Spleen (tissue), 11 donors: Measurements from ENCODE around the gene NHERF2. TPM values are rescaled to one million over a fixed set of nuclear protein-coding genes. Genes with fewer than 3 reads are reported as not detected.
A peak's percentile ranks its signal among the peaks of the same experiment; 100 is the strongest.

Experiments
- DNase-seq: peaks from one replicate; pipeline ENCODE4 v3.0.0-alpha.2; 2020
- H3K27ac ChIP-seq, 8 donors: fragments of 200-600 bp; sonication (generic) in 7 of 8; 1 replicate in 4 of 8; 2 replicates in 4 of 8; pipeline versions ENCODE4 v1.5.0 to v1.8.0; 2016 to 2021; ENCODE audit warnings: inconsistent platforms in 4 of 8, mild to moderate bottlenecking in 4 of 8, moderate library complexity in 1 of 8
- H3K27me3 ChIP-seq, 7 donors: fragments of 200-600 bp; sonication (generic) in 6 of 7; replicated peaks in 1 of 7; 1 replicate in 4 of 7; 2 replicates in 3 of 7; pipeline versions ENCODE4 v1.5.0 to v1.8.0; 2016 to 2021; ENCODE audit warnings: inconsistent platforms in 3 of 7, mild to moderate bottlenecking in 1 of 7
- H3K36me3 ChIP-seq, 6 donors: fragments of 200-600 bp; sonication (generic) in 5 of 6; 1 replicate in 4 of 6; 2 replicates in 2 of 6; pipeline versions ENCODE4 v1.5.0 to v1.8.0; 2016 to 2021; ENCODE audit warnings: inconsistent platforms in 2 of 6
- H3K4me1 ChIP-seq, 6 donors: fragments of 200-600 bp; sonication (generic) in 5 of 6; 1 replicate in 3 of 6; 2 replicates in 3 of 6; pipeline versions ENCODE4 v1.5.0 to v1.8.0; 2016 to 2021; ENCODE audit warnings: inconsistent platforms in 3 of 6
- H3K4me3 ChIP-seq, 8 donors: fragments of 200-600 bp; sonication (generic) in 7 of 8; 1 replicate in 4 of 8; 2 replicates in 4 of 8; pipeline versions ENCODE4 v1.5.0 to v1.8.0; 2016 to 2021; ENCODE audit warnings: inconsistent platforms in 4 of 8, mild to moderate bottlenecking in 4 of 8, moderate library complexity in 2 of 8
- H3K9me3 ChIP-seq, 8 donors: fragments of 200-600 bp; sonication (generic) in 7 of 8; 1 replicate in 4 of 8; 2 replicates in 4 of 8; pipeline versions ENCODE4 v1.5.0 to v1.8.0; 2016 to 2021; ENCODE audit warnings: inconsistent platforms in 4 of 8
- POLR2A ChIP-seq, 3 donors: fragments of 450-650 bp; IDR thresholded peaks; one replicate each; pipeline ENCODE4 v1.5.1; 2017; ENCODE audit warnings: antibody characterized with exemption in 3 of 3, mild to moderate bottlenecking in 1 of 3
- POLR2AphosphoS5 ChIP-seq, 3 donors: sonication (generic); formaldehyde crosslinking; IDR thresholded peaks; one replicate each; pipeline ENCODE4 v1.5.1; 2017; ENCODE audit warnings: antibody characterized with exemption in 3 of 3
- WGBS, 5 donors: extraction: QIAGEN DNeasy Blood & Tissue Kit in 3 of 5; methylation state at CpG; one replicate each; pipeline versions ENCODE4 v1.1.5 to v1.1.7; 2013 to 2018; 5-methylcytosine and 5-hydroxymethylcytosine counted together
- intact Hi-C: fragments of 100-400 bp; cut with DNase I; formaldehyde crosslinking; loops from one replicate; pipeline ENCODE4 v1.15.0; 2023; ENCODE audit warnings: low total_unique reads
- polyA plus RNA-seq, 3 donors: library from polyadenylated mRNA; stranded (reverse); fragments of 200-250 nt; gene quantifications; one replicate each; pipeline ENCODE4 v1.2.1, GENCODE V29; 2013
- total RNA-seq, 7 donors: library from RNA; depleted of rRNA in 3 of 7; stranded (reverse); fragments of >200 nt in 3 of 7; fragmentation: NEBNext Ultra II Directional in 4 of 7; extraction: Animal tissue kit (Norgen Biotek cat#: 25700) in 4 of 7; gene quantifications; one replicate each; pipeline versions ENCODE4 v1.1.0 to v1.2.1, GENCODE V29; 2016 to 2021
- TF ChIP-seq, protein P1 (sequence below), 11 experiments: fragments of 200-600 bp in 7 of 11; fragments of 450-650 bp in 4 of 11; sonication (generic) in 4 of 11; IDR thresholded peaks in 8 of 11; conservative IDR thresholded peaks in 3 of 11; 1 replicate in 7 of 11; 2 replicates in 4 of 11; pipeline versions ENCODE4 v1.4.0 to v1.8.0; 2016 to 2021; ENCODE audit warnings: antibody characterized with exemption in 11 of 11, inconsistent platforms in 4 of 11, mild to moderate bottlenecking in 1 of 11
- donor health status: healthy with polysubstance abuse.
- donor health status: DM: no; HTN: no; CAD: no; lungs with moderate emphysema.
- donor health status: DM: no; HTN: no; CAD: no.
- donor health status: Bipolar disorder and iron deficiency.
- donor health status: healthy.
- donor health status: DM: no; HTN: no; CAD: no.
- donor health status: DM: yes; HTN: yes; CAD: no.

Gene NHERF2
- total and polyA plus RNA-seq, 10 donors: 62.4 to 218 (median 112) TPM

DNA sequence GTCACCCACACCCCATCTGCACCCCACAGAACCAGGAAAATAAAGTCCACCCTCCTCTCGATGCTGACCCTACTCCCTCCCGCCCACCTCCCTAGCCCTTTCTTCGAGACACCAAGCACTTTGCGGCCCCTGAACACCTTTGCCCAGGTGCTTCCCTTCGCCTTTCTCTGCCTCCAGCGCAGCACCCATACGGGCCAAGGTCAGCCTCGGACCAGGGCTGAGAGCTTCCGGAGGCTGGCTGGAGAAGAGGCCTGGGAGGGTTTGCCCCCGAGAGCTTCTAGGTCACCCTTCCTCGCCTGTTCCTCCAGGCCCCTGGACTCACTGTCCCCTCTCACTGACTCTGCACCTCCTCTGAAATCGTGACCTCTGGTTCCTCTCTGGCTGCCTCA, 2.7 kb upstream of the NHERF2 start:
- WGBS, 5 donors: 60 to 74% (median 68%) methylated on average over 12 of the region's 12 CpGs
- Histone ChIP-seq H3K27ac (peak overlapping the region; percentile 62 to 88 (median 84)), H3K4me1 (peaks cover 27 to 86% (median 69%) of the 10 kb centered on the region in 6 donors), H3K36me3 (no peaks in the 10 kb centered on the region), H3K9me3 (no peaks in the 10 kb centered on the region), H3K27me3 (peaks cover 0 to 78% (median 37%) of the 10 kb centered on the region in 7 donors), H3K4me3 (peak overlapping the region in 5 of 8 donors; percentile 21 to 64 (median 28))
- DNase-seq: peak; percentile 75
- TF ChIP-seq, protein P1, sequence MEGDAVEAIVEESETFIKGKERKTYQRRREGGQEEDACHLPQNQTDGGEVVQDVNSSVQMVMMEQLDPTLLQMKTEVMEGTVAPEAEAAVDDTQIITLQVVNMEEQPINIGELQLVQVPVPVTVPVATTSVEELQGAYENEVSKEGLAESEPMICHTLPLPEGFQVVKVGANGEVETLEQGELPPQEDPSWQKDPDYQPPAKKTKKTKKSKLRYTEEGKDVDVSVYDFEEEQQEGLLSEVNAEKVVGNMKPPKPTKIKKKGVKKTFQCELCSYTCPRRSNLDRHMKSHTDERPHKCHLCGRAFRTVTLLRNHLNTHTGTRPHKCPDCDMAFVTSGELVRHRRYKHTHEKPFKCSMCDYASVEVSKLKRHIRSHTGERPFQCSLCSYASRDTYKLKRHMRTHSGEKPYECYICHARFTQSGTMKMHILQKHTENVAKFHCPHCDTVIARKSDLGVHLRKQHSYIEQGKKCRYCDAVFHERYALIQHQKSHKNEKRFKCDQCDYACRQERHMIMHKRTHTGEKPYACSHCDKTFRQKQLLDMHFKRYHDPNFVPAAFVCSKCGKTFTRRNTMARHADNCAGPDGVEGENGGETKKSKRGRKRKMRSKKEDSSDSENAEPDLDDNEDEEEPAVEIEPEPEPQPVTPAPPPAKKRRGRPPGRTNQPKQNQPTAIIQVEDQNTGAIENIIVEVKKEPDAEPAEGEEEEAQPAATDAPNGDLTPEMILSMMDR (IDR thresholded peaks at IDR 0.05 in 8 of 11, conservative IDR thresholded peaks at IDR 0.05 in 3 of 11): no peak
- no peak for TF ChIP-seq POLR2AphosphoS5 (IDR thresholded peaks at IDR 0.05)
- no peak for TF ChIP-seq POLR2A (IDR thresholded peaks at IDR 0.05)
- intact Hi-C loops: no loop called here

DNA sequence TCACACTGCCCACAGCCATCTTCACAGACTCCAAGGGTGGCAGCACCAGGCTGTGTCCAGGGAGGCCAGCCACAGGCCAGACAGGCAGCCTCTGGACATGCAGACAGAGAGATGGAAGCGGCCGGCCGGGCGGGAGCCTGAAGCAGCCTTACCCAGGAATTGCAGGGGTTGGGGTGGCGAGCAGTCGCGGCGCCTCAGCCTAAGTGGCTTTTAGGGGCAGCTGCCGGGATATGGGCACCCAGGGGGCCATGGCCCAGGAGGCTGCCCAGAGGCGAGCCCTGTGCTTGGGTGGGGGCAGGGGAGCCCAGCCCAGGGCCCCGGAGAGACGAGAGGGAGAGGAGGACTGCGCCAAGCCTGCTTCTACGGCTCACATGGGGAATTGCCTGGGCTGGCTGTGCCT, 1.5 kb upstream of the NHERF2 start:
- WGBS, 5 donors: 86 to 97% (median 92%) methylated on average over 14 of the region's 14 CpGs
- Histone ChIP-seq H3K36me3 (peaks cover 0 to 10% (median 0%) of the 10 kb centered on the region in 6 donors), H3K27me3 (peaks cover 0 to 68% (median 25%) of the 10 kb centered on the region in 7 donors), H3K27ac (peak overlapping the region in 6 of 8 donors; percentile 13 to 90 (median 86)), H3K9me3 (no peaks in the 10 kb centered on the region), H3K4me3 (peak overlapping the region in 1 of 8 donors; percentile 87), H3K4me1 (peaks cover 26 to 87% (median 71%) of the 10 kb centered on the region in 6 donors)
- TF ChIP-seq POLR2A (IDR thresholded peaks at IDR 0.05) (no peak), POLR2AphosphoS5 (IDR thresholded peaks at IDR 0.05) (no peak)
- TF ChIP-seq, protein P1 (IDR thresholded peaks at IDR 0.05 in 8 of 11, conservative IDR thresholded peaks at IDR 0.05 in 3 of 11): no peak
- peak; percentile 75 for DNase-seq
- intact Hi-C loops: loop anchor here (5.0 kb wide), 1 partner anchor 127 kb away; no protein-coding TSS in a partner anchor

DNA sequence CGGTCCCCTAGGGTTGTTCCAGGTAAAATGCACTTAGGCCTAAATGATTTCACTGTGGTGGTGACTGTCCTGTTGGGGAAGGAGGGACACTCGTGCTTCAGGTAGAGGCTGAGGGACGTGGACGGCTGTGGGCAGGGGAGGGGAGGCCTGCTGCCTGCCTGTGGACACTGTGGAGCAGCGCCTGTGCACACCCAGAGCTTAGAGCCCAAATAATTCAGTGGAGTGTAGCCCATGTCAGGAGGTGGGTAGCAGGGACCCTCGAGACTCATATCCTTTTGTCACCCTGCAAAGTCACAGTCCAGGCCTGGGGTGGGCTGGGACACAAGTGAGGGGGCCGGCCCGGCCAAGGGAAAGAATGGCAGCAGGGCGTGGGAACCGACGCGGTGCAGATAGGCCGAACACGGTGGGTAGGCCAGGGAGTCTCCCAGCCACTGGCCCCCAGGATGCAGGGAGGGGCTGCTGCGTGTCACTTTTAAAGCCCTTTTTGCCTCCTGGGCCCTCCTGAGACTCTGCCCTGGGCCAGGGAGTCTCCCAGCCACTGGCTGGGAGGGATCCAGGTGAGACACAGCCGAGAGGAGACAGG, 733 bp upstream of the NHERF2 start:
- Histone ChIP-seq H3K27me3 (peaks cover 0 to 61% (median 18%) of the 10 kb centered on the region in 7 donors), H3K27ac (peak overlapping the region in 7 of 8 donors; percentile 51 to 90 (median 87)), H3K4me3 (peak overlapping the region in 7 of 8 donors; percentile 17 to 87 (median 68)), H3K4me1 (peaks cover 24 to 87% (median 72%) of the 10 kb centered on the region in 6 donors), H3K9me3 (no peaks in the 10 kb centered on the region), H3K36me3 (peaks cover 0 to 15% (median 0%) of the 10 kb centered on the region in 6 donors)
- TF ChIP-seq POLR2A (IDR thresholded peaks at IDR 0.05) (no peak), POLR2AphosphoS5 (IDR thresholded peaks at IDR 0.05) (no peak)
- TF ChIP-seq, protein P1 (IDR thresholded peaks at IDR 0.05 in 8 of 11, conservative IDR thresholded peaks at IDR 0.05 in 3 of 11): no peak
- DNase-seq: peak; percentile 65
- intact Hi-C loops: loop anchor here (5.0 kb wide), 1 partner anchor 126 kb away; no protein-coding TSS in a partner anchor
- 63 to 96% (median 78%) methylated on average over 15 to 16 of the region's 16 CpGs for WGBS, 5 donors
